Right ventricle myocardium superior (tissue), 1 donor: ENCODE measurements around the gene SMC5. TPM values are rescaled to one million over a fixed set of nuclear protein-coding genes. Genes with fewer than 3 reads are reported as not detected.

Experiments
- ATAC-seq: fragments of 200-7000 bp; cut with Tn5 transposase; one replicate; pipeline ENCODE4 v1.9.1; 2020; ENCODE audit warnings: mild to moderate bottlenecking; ENCODE audit not compliant: poor library complexity
- DNase-seq: peaks from one replicate; pipeline ENCODE4 v3.0.0-alpha.2; 2020
- intact Hi-C: fragments of 100-400 bp; cut with DNase I; formaldehyde crosslinking; loops from one replicate; pipeline ENCODE4 v1.11.2; 2022
- total RNA-seq: library from RNA; stranded (reverse); fragmentation: NEBNext Ultra II Directional; extraction: Animal tissue kit (Norgen Biotek cat#: 25700); gene quantifications from one replicate; pipeline ENCODE4 v1.2.1, GENCODE V29; 2021
- donor health status: DM: no; HTN: yes; CAD: no; lungs with severe emphysema.

SMC5 gene
- total RNA-seq, 1 donor from 2014 or later, result 10.0 TPM

GRCh38 chr9:70260606-70261005, 1.8 kb downstream of the SMC5 start:
- intact Hi-C loops, result no loop called here
- ATAC-seq, result no peak
- DNase-seq, result no peak

GRCh38 chr9:70261131-70261870, 2.5 kb downstream of the SMC5 start:
- intact Hi-C loops, result no loop called here
- ATAC-seq (no peak), DNase-seq (no peak)

GRCh38 chr9:70262366-70262765, 3.6 kb downstream of the SMC5 start:
- intact Hi-C loops, result no loop called here
- no peak for DNase-seq
- ATAC-seq, result no peak

- no peak for ATAC-seq
- intact Hi-C loops, result no loop called here
- no peak for DNase-seq
These were observed 4.2 kb downstream of the SMC5 start for GRCh38 chr9:70262948-70263347.

GRCh38 chr9:70263421-70263820, 4.6 kb downstream of the SMC5 start:
- no peak for ATAC-seq
- no peak for DNase-seq
- intact Hi-C loops, result no loop called here

- ATAC-seq, result no peak
- intact Hi-C loops, result no loop called here
- DNase-seq, result no peak
These were observed 19.5 kb downstream of the SMC5 start for GRCh38 chr9:70278305-70278704.

GRCh38 chr9:70283848-70284247, 25.1 kb downstream of the SMC5 start:
- intact Hi-C loops, result no loop called here
- DNase-seq, result no peak
- ATAC-seq, result no peak

GRCh38 chr9:70285246-70285645, 26.5 kb downstream of the SMC5 start:
- DNase-seq (no peak), ATAC-seq (peak; percentile 87)
- intact Hi-C loops, result no loop called here

GRCh38 chr9:70285981-70286598, 27.3 kb downstream of the SMC5 start:
- DNase-seq (no peak), ATAC-seq (peak; percentile 54)
- intact Hi-C loops, result no loop called here

- DNase-seq (no peak), ATAC-seq (no peak)
- intact Hi-C loops, result no loop called here
These were observed 31.8 kb downstream of the SMC5 start for GRCh38 chr9:70290626-70291025.

GRCh38 chr9:70291446-70291845, 32.7 kb downstream of the SMC5 start:
- DNase-seq (no peak), ATAC-seq (no peak)
- intact Hi-C loops, result no loop called here

GRCh38 chr9:70292253-70292652, 33.5 kb downstream of the SMC5 start:
- intact Hi-C loops, result no loop called here
- ATAC-seq, result no peak
- no peak for DNase-seq

- intact Hi-C loops, result no loop called here
- ATAC-seq, result no peak
- no peak for DNase-seq
These were observed 34.4 kb downstream of the SMC5 start for GRCh38 chr9:70293214-70293613.

GRCh38 chr9:70297141-70297540, 38.4 kb downstream of the SMC5 start:
- no peak for DNase-seq
- intact Hi-C loops, result no loop called here
- no peak for ATAC-seq

- no peak for DNase-seq
- ATAC-seq, result no peak
- intact Hi-C loops, result no loop called here
These were observed 39.5 kb downstream of the SMC5 start for GRCh38 chr9:70298245-70298771.

- ATAC-seq (no peak), DNase-seq (no peak)
- intact Hi-C loops, result no loop called here
These were observed 44.5 kb downstream of the SMC5 start for GRCh38 chr9:70303268-70303667.

GRCh38 chr9:70304810-70305209, 46.0 kb downstream of the SMC5 start:
- no peak for ATAC-seq
- no peak for DNase-seq
- intact Hi-C loops, result no loop called here

- DNase-seq (no peak), ATAC-seq (no peak)
- intact Hi-C loops, result no loop called here
These were observed 56.6 kb downstream of the SMC5 start for GRCh38 chr9:70315389-70315788.

GRCh38 chr9:70318002-70318401, 59.2 kb downstream of the SMC5 start:
- no peak for DNase-seq

GRCh38 chr9:70322096-70322495, 63.3 kb downstream of the SMC5 start:
- intact Hi-C loops, result no loop called here
- no peak for ATAC-seq
- no peak for DNase-seq

More at GRCh38 chr9:70318002-70318401, 59.2 kb downstream of the SMC5 start:
- ATAC-seq, result no peak
- intact Hi-C loops, result no loop called here
